Activated CD8-positive, alpha-beta memory T cell treated with anti-CD3 and anti-CD28 coated beads for 4 hours (primary cell): Measurements from ENCODE around the gene MAVS.
A peak's percentile ranks its signal among the peaks of the same experiment; 100 is the strongest.
"Not testable (repeated sequence)": the region's sequence is repeated elsewhere in the genome, so short reads cannot be mapped to it uniquely, and the experiment has no call there.

Source experiments
- DNase-seq, 2 donors: peaks; one replicate each; pipeline ENCODE4 v3.0.0-alpha.2; 2020; ENCODE audit warnings: low read depth in 2 of 2

The MAVS gene

GRCh38 chr20:3814928-3815495 is 31.6 kb upstream of the MAVS start:
- no peak for DNase-seq

DNA sequence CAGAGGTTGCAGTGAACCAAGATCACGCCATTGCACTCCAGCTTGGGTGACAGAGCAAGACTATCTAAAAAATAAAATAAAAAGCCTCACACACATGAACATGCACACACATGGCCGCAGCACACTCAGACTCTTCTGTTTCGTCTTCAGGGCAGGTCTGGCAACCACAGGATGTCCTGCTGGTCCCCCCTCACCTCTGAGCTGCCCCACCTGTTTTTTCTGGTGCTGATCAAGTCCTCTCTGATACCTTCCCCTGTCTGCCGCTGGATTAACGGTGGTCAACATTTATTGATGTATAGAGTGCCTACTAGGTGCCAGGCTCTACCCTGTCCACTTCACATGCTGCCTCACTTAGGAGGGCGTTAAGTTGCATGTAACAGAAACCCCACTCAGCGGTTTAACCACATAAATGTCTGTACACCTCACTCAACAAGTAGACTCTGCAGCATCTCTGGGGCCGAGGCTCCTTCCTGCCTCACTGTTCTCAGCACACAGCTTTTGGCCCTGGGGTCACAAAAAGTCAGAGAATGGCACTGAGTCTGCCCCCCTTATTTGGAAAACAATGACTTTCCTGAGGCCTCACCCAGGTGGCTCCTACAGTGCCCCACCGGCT is 30.8 kb upstream of the MAVS start:
- DNase-seq = no peak

- no peak for DNase-seq
Observed at GRCh38 chr20:3818155-3819151, 28.2 kb upstream of the MAVS start.

GRCh38 chr20:3819411-3820047 is 27.1 kb upstream of the MAVS start:
- DNase-seq = no peak

GRCh38 chr20:3820048-3820900 is 26.4 kb upstream of the MAVS start, which contains the start of gene AP5S1:
TSS of gene AP5S1 (plus strand) at chr20:3820547. CDS start at chr20:3822118, 1,571 bp downstream.
- peak; percentile 83 to 84 for DNase-seq

DNA sequence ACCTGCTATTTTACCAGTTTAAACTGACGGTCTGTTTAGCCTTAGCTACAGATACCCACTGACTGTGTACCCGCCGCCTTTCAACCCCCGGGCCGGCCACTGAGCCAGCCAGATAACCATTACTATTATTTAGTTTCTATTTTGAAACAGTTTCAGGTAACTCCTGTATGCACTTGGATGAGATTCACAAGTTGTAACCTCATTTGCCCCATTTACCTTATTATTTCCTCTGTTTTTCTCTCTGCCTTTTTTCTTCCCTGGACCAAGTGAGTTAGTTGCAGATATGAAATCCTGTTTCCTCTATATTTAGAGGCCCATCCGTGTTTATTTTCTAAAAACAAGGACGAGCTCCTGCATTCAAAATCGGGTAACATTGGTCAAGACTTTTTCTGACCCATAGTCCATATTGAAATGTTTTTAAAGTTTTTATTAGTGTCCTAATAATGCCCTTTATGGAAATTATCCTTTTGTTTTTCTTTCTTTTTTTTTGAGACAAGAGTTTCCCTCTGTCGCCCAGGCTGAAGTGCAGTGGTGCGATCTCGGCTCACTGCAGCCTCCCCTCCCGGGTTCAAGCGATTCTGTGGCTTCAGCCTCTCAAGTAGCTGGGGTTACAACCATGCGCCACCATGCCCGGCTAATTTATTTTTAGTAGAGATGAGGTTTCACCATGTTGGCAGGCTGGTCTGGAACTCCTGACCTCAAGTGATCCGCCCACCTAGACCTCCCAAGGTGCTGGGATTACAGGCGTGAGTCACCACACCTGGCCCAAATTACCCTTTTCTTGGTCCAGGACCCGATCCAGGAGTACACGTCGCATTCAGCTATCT is 25.5 kb upstream of the MAVS start:
- no peak for DNase-seq

GRCh38 chr20:3821996-3822395 is 24.6 kb upstream of the MAVS start:
- DNase-seq = no peak

DNA sequence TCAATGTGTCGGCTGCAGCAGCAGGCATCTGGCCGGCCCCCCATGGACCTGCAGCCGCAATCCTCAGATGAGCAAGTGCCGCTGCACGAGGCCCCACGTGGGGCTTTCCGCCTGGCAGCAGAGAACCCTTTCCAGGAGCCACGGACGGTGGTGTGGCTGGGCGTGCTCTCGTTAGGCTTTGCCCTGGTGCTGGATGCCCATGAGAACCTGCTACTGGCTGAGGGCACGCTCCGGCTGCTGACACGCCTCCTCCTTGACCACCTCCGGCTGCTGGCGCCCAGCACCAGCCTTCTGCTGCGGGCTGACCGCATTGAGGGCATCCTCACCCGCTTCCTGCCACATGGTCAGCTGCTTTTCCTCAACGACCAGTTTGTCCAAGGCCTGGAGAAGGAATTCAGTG is 22.8 kb upstream of the MAVS start:
- no peak for DNase-seq

DNA sequence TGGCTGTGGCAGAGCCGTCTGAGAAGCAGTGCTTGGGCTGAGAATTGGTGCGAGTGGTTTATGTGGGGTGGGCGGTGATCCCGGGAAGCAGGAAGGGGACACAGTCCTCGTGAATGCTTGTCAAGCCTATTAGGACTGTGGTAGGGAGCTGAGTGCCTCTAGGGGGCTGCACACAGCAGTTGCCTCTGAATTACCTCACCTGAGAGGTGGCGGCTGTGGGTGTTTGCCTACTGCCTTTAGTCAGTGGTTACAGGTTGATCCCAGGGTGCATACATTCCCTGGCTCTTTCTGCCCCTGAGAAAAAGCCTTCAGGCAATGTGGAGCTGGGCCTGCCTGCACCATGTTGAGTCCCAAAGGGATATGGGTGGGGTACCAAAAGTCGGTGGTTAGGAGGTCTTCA is 21.1 kb upstream of the MAVS start:
- DNase-seq = no peak

DNA sequence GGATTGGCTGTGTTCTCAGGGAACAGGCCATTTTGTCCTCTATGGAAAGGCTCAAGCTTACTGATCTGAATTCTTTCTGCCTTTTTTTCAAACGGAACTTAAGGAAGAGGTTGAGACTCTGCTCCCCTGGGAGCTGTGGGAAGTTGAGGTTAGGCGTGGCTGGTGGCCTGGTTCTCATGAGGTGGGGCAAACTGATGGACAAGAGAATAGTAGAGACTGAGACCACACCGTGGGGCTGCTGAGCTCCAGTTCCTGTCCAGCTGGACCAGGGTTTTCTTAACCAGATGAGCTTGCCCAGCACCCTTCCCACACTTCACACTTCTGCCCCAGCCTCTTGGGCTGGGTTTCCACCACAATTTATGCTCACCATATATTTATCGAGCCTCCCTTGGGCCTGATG is 20.2 kb upstream of the MAVS start:
- no peak for DNase-seq

DNA sequence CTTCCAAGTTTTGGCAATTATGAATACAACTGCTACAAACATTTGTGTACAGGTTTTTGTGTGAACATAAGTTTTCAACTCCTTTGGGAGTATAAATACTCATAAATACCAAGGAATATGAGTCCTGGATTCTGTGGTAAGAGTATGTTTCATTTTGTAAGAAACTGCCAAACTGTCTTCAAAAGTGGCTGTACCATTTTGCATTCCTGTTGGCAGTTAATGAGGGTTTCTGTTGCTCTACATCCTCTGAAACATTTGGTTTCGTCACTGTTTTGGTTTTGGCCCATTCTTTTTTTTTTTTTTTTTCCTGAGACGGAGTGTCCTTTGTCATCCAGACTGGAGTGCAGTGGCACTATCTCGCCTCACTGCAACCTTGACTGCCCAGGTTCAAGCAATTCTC is 17.8 kb upstream of the MAVS start:
- no peak for DNase-seq

DNA sequence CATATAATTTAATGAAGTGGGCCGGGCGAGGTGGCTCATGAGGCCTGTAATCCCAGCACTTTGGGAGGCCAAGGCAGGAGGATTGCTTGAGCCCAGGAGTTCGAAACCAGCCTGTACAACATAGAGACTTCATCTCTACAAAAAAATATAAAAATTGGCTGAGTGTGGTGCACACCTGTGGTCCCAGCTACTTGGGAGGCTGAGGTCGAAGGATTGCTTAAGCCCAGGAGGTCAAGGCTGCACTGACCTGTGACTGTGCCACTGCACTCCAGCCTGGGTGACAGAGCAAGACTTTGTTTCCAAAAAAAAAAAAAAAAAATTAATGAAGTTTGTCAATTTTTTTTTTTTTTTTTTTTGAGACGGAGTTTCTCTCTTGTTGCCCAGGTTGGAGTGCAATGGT is 16.7 kb upstream of the MAVS start:
- not testable (repeated sequence) for DNase-seq

GRCh38 chr20:3836132-3836531 is 10.5 kb upstream of the MAVS start:
- no peak for DNase-seq

- no peak for DNase-seq
Observed at GRCh38 chr20:3839328-3839727, 7.3 kb upstream of the MAVS start.

DNA sequence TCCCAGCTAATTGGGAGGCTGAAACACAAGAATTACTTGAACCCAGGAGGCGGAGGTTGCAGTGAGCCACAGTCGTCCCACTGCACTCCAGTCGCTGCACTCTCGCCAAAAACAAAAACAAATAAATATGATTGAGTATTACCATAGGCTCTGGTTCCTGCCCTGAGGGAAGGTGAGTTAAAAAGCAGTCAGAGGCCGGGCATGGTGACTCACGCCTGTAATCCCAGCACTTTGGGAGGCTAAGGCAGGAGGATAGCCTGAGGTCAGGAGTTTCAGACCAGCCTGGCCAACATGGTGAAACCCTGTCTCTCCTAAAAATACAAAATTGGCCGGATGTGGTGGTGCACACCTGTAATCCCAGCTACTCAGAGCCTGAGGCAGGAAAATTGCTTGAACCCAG is 6.4 kb upstream of the MAVS start:
- not testable (repeated sequence) for DNase-seq

GRCh38 chr20:3842348-3842930 is 4.2 kb upstream of the MAVS start:
- DNase-seq = no peak

DNA sequence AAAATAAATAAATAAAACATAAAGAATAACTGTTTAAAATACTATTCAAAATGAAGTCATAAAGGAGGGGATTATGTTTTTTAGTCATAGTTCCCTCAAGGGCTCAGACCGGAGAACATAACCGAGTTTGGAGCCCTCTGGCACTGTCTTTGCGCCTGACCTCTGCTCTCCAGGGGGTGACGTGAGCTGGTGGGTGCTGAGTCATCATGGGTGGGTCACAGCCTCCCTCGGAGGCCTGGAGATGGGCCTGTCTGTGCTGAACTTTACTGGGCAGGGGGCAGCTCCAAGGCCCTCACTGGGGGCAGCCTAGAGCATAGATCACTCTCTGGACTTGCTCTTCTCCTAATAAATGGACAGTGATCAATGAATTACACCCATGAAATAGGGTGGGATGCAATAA is 3.1 kb upstream of the MAVS start:
- DNase-seq = no peak

- not testable (repeated sequence) for DNase-seq
Observed at GRCh38 chr20:3843990-3844619, 2.5 kb upstream of the MAVS start.

GRCh38 chr20:3846378-3846739 is 275 bp upstream of the MAVS start:
- DNase-seq = no peak
